CD4-positive, CD25-positive, alpha-beta regulatory T cell (primary cell): ENCODE measurements around the gene R3HDM4. TPM values are rescaled to one million over a fixed set of nuclear protein-coding genes. Genes with fewer than 3 reads are reported as not detected.

Experiments used
- ATAC-seq, 2 donors: fragments of 150-1000 bp; cut with Tn5 transposase; one replicate each; pipeline ENCODE4 v1.10.0; 2021; ENCODE audit warnings: low read depth in 2 of 2, moderate number of reproducible peaks in 2 of 2, moderate library complexity in 1 of 2
- DNase-seq, 3 donors: peaks; one replicate each; pipeline versions ENCODE4 v3.0.0 to v3.0.0-alpha.2; 2012 to 2022; ENCODE audit warnings: mixed read lengths in 1 of 3
- H3K27ac ChIP-seq: one replicate; pipeline ENCODE4 v1.7.0; 2013; ENCODE audit warnings: mild to moderate bottlenecking, low read length; ENCODE audit not compliant: insufficient read depth, poor library complexity, severe bottlenecking
- H3K27me3 ChIP-seq: one replicate; pipeline ENCODE4 v1.7.0; 2013; ENCODE audit warnings: low read length; ENCODE audit not compliant: control insufficient read depth, insufficient read depth
- H3K36me3 ChIP-seq: one replicate; pipeline ENCODE4 v1.7.0; 2013; ENCODE audit warnings: mild to moderate bottlenecking, low read length, moderate library complexity; ENCODE audit not compliant: control insufficient read depth, insufficient read depth
- H3K4me1 ChIP-seq: 2 replicates; pipeline ENCODE4 v1.7.0; 2013; ENCODE audit warnings: mild to moderate bottlenecking, low read length; ENCODE audit not compliant: insufficient read depth, control insufficient read depth, poor library complexity, severe bottlenecking
- H3K4me3 ChIP-seq: one replicate; pipeline ENCODE4 v1.7.0; 2013; ENCODE audit warnings: low read depth, mild to moderate bottlenecking, low read length, moderate library complexity
- H3K9me3 ChIP-seq, 2 experiments: 1 replicate in 1 of 2; 2 replicates in 1 of 2; pipeline ENCODE4 v1.7.0; 2013; ENCODE audit warnings: low read length in 2 of 2, mild to moderate bottlenecking in 1 of 2, moderate library complexity in 1 of 2; ENCODE audit not compliant: control insufficient read depth in 2 of 2
- H3K27ac Mint-ChIP-seq, 3 donors: one replicate each; pipeline ENCODE4 v1.8.0; 2020 to 2022; ENCODE audit warnings: mild to moderate bottlenecking in 3 of 3, mixed read lengths in 3 of 3, moderate library complexity in 2 of 3
- H3K27me3 Mint-ChIP-seq: one replicate; pipeline ENCODE4 v1.8.0; 2022; ENCODE audit warnings: mild to moderate bottlenecking, mixed read lengths
- H3K36me3 Mint-ChIP-seq: one replicate; pipeline ENCODE4 v1.8.0; 2020; ENCODE audit warnings: mixed read lengths
- H3K4me1 Mint-ChIP-seq, 4 donors: one replicate each; pipeline ENCODE4 v1.8.0; 2020 to 2022; ENCODE audit warnings: mixed read lengths in 4 of 4, mild to moderate bottlenecking in 1 of 4
- H3K4me3 Mint-ChIP-seq, 4 donors: one replicate each; pipeline ENCODE4 v1.8.0; 2020 to 2022; ENCODE audit warnings: mild to moderate bottlenecking in 4 of 4, mixed read lengths in 4 of 4, moderate library complexity in 3 of 4
- H3K9me3 Mint-ChIP-seq, 7 donors: one replicate each; pipeline ENCODE4 v1.8.0; 2020 to 2022; ENCODE audit warnings: mixed read lengths in 7 of 7, mild to moderate bottlenecking in 3 of 7, moderate library complexity in 2 of 7
- polyA plus RNA-seq, 4 donors: library from polyadenylated mRNA; unstranded; fragments of 300-500 nt; fragmentation: Illumina TruSeq; gene quantifications; one replicate each; pipeline ENCODE4 v1.2.3, GENCODE V29; 2021
- total RNA-seq: library from RNA; stranded (reverse); gene quantifications from one replicate; pipeline ENCODE4 v1.2.3, GENCODE V29; 2022

Gene R3HDM4
- total and polyA plus RNA-seq, 5 donors from 2014 or later, result 249 to 283 (median 266) TPM

DNA sequence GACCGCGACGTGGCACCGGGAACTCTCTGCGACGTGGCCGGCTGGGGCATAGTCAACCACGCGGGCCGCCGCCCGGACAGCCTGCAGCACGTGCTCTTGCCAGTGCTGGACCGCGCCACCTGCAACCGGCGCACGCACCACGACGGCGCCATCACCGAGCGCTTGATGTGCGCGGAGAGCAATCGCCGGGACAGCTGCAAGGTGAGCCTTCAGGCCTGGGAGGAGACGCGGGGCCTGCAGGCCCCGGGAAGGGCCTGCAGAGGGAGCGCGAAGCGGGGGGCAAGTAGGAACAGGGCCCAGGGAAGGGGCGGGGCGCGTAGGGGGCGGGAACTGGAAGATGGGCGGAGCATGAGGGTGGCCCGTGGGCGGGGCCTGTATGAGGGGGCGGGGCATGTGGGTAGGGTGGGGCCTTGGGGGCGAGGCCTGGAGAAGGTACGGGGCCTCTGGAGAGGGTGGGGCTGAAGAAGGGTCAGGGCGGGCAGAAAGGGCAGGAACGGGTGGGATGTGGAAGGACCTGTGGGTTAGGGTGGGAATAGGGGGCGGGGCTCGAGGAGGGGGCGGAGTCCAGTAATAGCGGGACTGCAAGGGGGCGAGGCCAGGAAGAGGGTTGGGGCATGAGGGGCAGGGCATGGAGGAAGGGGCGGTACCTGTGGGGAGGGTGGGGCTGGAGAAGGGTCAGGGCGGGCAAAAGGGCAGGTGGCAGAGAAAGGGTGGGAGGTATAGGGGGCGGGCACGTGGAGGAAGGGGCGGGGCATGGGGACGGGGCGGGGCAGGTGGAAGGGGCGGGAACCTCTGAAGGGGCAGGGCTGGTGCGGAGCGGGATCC, 51.1 kb downstream of the R3HDM4 start:
- H3K27ac Mint-ChIP-seq, result peak overlapping the region in 1 of 3 donors; percentile 89

DNA sequence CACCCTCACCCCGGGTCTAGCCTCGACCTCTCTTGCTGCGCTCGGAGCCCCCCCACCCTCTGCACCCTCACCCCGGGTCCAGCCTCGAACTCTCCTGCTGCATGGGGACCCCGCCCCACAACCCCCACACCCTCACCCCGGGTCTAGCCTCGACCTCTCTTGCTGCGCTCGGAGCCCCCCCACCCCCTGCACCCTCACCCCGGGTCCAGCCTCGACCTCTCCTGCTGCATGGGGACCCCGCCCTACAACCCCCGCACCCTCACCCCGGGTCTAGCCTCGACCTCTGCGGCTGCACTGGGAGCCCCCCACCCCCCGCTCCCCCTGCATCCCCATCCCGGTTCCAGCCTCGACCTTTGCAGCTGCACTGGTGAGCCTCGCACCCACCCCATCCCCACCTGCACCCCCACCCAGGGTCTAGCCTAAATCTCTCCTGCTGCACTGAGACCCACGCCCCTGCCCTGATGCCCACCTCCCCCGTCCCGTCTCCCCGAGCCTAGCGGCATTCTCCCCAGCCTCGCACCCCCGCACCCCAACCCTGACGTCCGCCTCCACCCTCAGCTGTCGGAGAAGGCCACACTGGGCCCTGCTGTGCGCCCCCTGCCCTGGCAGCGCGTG, 51.8 kb downstream of the R3HDM4 start:
- Histone ChIP-seq H3K4me3 (no peak overlapping the region), H3K27ac (no peak overlapping the region), H3K36me3 (no peaks in the 10 kb centered on the region), H3K27me3 (peaks cover 4% of the 10 kb centered on the region), H3K9me3 (no peaks in the 10 kb centered on the region), H3K4me1 (peaks cover 30% of the 10 kb centered on the region)
- Mint-ChIP-seq H3K4me1 (peaks cover 3 to 26% (median 13%) of the 10 kb centered on the region in 4 donors), H3K9me3 (peaks cover 0 to 2% (median 0%) of the 10 kb centered on the region in 7 donors), H3K4me3 (no peak overlapping the region), H3K27me3 (peaks cover 35% of the 10 kb centered on the region), H3K36me3 (no peaks in the 10 kb centered on the region), H3K27ac (no peak overlapping the region)
- ATAC-seq (no peak), DNase-seq (no peak)

More for the DNA sequence above, 51.1 kb downstream of the R3HDM4 start:
- H3K36me3 ChIP-seq, result no peaks in the 10 kb centered on the region
- H3K4me1 ChIP-seq, result peaks cover 30% of the 10 kb centered on the region
- Mint-ChIP-seq H3K9me3 (peaks cover 0 to 1% (median 0%) of the 10 kb centered on the region in 7 donors), H3K36me3 (no peaks in the 10 kb centered on the region), H3K4me1 (peaks cover 3 to 25% (median 13%) of the 10 kb centered on the region in 4 donors), H3K4me3 (peak overlapping the region; percentile 43 to 85 (median 82)), H3K27me3 (peaks cover 34% of the 10 kb centered on the region)
- H3K9me3 ChIP-seq, result no peaks in the 10 kb centered on the region
- ATAC-seq, result peak; percentile 25 to 26
- no peak overlapping the region for H3K4me3 ChIP-seq
- no peak overlapping the region for H3K27ac ChIP-seq
- peaks cover 4% of the 10 kb centered on the region for H3K27me3 ChIP-seq
- DNase-seq, result peak; percentile 53 to 62 (median 57)

DNA sequence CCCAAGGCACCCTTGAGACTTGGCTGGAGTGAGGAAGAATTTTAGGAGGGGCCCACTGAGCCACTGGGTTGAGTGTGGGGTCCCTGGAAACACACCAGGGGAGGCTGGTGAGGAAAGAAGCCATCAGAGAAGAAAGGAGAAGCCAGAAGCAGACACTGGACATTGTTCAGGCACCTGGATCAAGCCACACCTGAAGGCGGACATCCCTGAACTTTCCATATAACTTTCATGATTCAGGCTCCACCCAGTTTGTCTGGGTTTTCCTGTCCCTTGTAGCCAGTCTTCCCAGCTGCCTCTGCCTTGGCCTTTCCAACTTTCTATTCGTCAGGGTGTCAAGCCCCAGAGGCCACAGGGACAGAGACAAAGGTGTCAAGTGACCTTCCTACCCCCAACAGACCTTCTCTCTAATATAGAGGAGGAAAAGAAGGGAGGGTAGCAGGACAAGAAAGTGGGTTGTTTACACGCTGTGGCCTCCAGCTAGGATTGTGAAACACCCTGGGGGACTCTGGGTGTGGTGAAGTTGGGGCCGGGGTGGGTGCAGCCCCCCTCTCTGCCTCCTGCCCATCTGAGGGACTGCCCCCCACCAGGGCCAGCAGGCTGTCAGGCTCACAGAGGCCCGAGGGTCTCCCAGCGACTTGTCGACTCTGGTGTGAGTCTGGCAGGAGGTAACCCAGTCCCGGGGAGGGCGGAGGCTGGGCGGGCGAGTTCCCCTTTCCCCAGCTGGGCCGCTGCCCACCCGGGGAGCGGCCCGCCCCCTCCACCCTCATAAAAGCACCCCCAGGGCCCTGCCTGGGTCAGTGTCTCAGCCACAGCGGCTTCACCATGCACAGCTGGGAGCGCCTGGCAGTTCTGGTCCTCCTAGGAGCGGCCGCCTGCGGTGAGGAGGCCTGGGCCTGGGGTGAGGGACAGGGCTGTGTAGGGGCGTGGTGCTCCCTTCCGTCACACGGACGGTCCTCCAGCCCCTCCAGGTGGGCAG, 53.9 kb downstream of the R3HDM4 start, which contains the start of gene CFD:
CFD (plus strand) TSS at position 797 of the 976 bp plus-strand sequence; CDS start at position 823, 26 bp downstream.
- Mint-ChIP-seq H3K36me3 (no peaks in the 10 kb centered on the region), H3K27me3 (peaks cover 35% of the 10 kb centered on the region), H3K9me3 (peaks cover 0 to 2% (median 0%) of the 10 kb centered on the region in 7 donors), H3K27ac (no peak within 1 kb of the TSS), H3K4me1 (peaks cover 3 to 20% (median 10%) of the 10 kb centered on the region in 4 donors), H3K4me3 (peak within 1 kb of the TSS in 3 of 4 donors; percentile 4 to 21 (median 7))
- Histone ChIP-seq H3K36me3 (no peaks in the 10 kb centered on the region), H3K4me3 (no peak within 1 kb of the TSS), H3K4me1 (peaks cover 30% of the 10 kb centered on the region), H3K27ac (no peak within 1 kb of the TSS), H3K9me3 (no peaks in the 10 kb centered on the region), H3K27me3 (peaks cover 4% of the 10 kb centered on the region)
- DNase-seq (no peak), ATAC-seq (no peak)

DNA sequence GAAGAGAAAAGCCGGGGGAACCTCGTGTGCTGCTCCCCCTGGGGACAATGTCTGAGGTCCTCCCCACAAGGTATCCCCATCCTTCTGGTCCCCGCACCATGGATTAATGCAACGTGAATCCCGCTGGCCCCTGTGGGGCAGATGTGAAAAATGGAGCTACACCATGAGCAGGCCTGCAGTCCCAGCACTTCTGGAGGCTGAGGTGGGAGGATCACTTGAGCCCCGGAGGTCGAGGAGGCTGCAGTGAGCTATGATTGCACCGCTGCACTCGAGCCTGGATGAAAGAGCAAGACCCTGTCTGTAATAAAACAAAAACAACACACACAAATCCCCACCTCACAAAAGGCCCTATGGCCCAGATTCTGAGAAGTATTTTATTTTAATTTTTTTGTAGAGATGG, 54.7 kb downstream of the R3HDM4 start:
- peak overlapping the region in 1 of 4 donors; percentile 4 for H3K4me3 Mint-ChIP-seq
- H3K27ac ChIP-seq, result no peak overlapping the region
- peaks cover 21% of the 10 kb centered on the region for H3K4me1 ChIP-seq
- DNase-seq (no peak), ATAC-seq (no peak)
- H3K27me3 Mint-ChIP-seq, result peaks cover 28% of the 10 kb centered on the region
- peaks cover 0 to 13% (median 6%) of the 10 kb centered on the region in 4 donors for H3K4me1 Mint-ChIP-seq
- peaks cover 0 to 2% (median 0%) of the 10 kb centered on the region in 7 donors for H3K9me3 Mint-ChIP-seq
- no peaks in the 10 kb centered on the region for H3K36me3 ChIP-seq
- no peaks in the 10 kb centered on the region for H3K36me3 Mint-ChIP-seq
- no peak overlapping the region for H3K4me3 ChIP-seq
- H3K27ac Mint-ChIP-seq, result no peak overlapping the region
- H3K27me3 ChIP-seq, result peaks cover 4% of the 10 kb centered on the region
- H3K9me3 ChIP-seq, result no peaks in the 10 kb centered on the region

DNA sequence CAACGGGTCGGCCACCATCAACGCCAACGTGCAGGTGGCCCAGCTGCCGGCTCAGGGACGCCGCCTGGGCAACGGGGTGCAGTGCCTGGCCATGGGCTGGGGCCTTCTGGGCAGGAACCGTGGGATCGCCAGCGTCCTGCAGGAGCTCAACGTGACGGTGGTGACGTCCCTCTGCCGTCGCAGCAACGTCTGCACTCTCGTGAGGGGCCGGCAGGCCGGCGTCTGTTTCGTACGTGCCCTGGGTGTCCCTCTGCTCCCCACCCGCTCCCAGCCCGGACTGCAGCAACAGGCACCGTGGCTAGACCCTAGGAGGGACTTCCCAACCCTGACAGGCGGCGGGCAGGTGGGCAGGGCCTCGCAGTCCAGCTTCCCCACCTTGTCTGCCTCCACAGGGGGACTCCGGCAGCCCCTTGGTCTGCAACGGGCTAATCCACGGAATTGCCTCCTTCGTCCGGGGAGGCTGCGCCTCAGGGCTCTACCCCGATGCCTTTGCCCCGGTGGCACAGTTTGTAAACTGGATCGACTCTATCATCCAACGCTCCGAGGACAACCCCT, 57.4 kb downstream of the R3HDM4 start:
- peaks cover 4% of the 10 kb centered on the region for H3K4me1 ChIP-seq
- H3K27ac ChIP-seq, result no peak overlapping the region
- Mint-ChIP-seq H3K27me3 (peaks cover 26% of the 10 kb centered on the region), H3K9me3 (peaks cover 0 to 2% (median 0%) of the 10 kb centered on the region in 7 donors), H3K4me1 (peaks cover 0 to 9% (median 2%) of the 10 kb centered on the region in 4 donors), H3K4me3 (no peak overlapping the region), H3K27ac (no peak overlapping the region), H3K36me3 (no peaks in the 10 kb centered on the region)
- H3K36me3 ChIP-seq, result no peaks in the 10 kb centered on the region
- ATAC-seq (no peak), DNase-seq (no peak)
- H3K4me3 ChIP-seq, result no peak overlapping the region
- H3K9me3 ChIP-seq, result no peaks in the 10 kb centered on the region
- peaks cover 4% of the 10 kb centered on the region for H3K27me3 ChIP-seq

DNA sequence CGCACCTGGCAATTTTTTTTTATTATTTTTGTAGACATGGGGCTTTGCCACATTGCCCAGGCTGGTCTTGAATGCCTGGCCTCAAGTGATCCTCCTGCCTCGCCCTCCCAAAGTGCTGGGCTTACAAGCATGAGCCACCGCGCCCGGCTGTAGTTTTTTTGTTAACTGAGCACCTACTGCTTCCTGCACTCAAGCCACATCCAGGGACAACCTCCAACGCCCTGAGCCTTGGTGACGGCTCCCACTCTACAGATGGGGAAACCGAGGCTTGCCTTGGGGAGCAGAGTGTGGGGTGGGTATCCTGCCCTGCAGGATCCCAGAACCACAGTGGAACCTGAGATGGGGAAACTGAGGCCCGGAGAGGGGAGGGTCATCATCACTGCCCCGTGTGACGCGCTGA, 57.9 kb downstream of the R3HDM4 start:
- Histone ChIP-seq H3K4me3 (no peak overlapping the region), H3K4me1 (no peaks in the 10 kb centered on the region), H3K27ac (no peak overlapping the region), H3K27me3 (peaks cover 4% of the 10 kb centered on the region), H3K36me3 (no peaks in the 10 kb centered on the region), H3K9me3 (no peaks in the 10 kb centered on the region)
- DNase-seq, result no peak
- no peak for ATAC-seq
- Mint-ChIP-seq H3K4me3 (no peak overlapping the region), H3K27ac (no peak overlapping the region), H3K9me3 (peaks cover 0 to 2% (median 0%) of the 10 kb centered on the region in 7 donors), H3K27me3 (peaks cover 26% of the 10 kb centered on the region), H3K36me3 (no peaks in the 10 kb centered on the region), H3K4me1 (peaks cover 0 to 9% (median 2%) of the 10 kb centered on the region in 4 donors)

DNA sequence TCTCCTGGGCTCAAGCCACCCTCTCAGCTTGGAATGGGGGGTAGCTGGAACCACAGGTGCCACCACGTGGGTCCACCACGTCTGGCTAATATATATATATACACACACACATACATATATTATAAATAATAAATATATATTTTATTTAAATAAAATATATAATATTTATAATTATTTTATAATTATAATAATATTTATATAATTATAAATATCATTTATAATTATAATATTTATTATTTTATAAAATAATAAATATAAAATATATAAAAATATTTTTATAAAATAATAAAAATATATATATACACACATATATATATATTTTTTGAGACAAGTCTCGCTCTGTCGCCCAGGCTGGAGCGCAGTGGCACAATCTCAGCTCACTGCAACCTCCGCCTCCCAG, 58.5 kb downstream of the R3HDM4 start:
- H3K4me1 Mint-ChIP-seq, result peaks cover 0 to 9% (median 1%) of the 10 kb centered on the region in 4 donors
- no peak overlapping the region for H3K4me3 Mint-ChIP-seq
- no peak overlapping the region for H3K27ac Mint-ChIP-seq
- H3K36me3 Mint-ChIP-seq, result no peaks in the 10 kb centered on the region
- no peak overlapping the region for H3K4me3 ChIP-seq
- peaks cover 4% of the 10 kb centered on the region for H3K27me3 ChIP-seq
- DNase-seq, result no peak
- no peak overlapping the region for H3K27ac ChIP-seq
- no peaks in the 10 kb centered on the region for H3K36me3 ChIP-seq
- H3K4me1 ChIP-seq, result no peaks in the 10 kb centered on the region
- peaks cover 22% of the 10 kb centered on the region for H3K27me3 Mint-ChIP-seq
- no peak for ATAC-seq
- H3K9me3 Mint-ChIP-seq, result peaks cover 0 to 2% (median 0%) of the 10 kb centered on the region in 7 donors
- no peaks in the 10 kb centered on the region for H3K9me3 ChIP-seq
